ENCODE data around the gene ACTN1.

- TF ChIP-seq CTCF (IDR thresholded peaks at IDR 0.05; ENCODE audit: low read length) (no peak), EZH2 (IDR thresholded peaks at IDR 0.05; ENCODE audit: borderline replicate concordance, low read length) (no peak)
Measured at GRCh38 chr14:68919129-68919927, 59.8 kb downstream of the ACTN1 start.
